ENCODE results near the gene GALNT17. TPM values are rescaled to one million over a fixed set of nuclear protein-coding genes. Genes with fewer than 3 reads are reported as not detected.

Gene GALNT17
- total RNA-seq, 3 donors from 2014 or later: 0.69 to 17.3 (median 1.6) TPM

- DNase-seq: no peak
- ATAC-seq: no peak
- no peak overlapping the region for H3K4me3 ChIP-seq
These were observed 481.0 kb downstream of the GALNT17 start for GRCh38 chr7:71612911-71613310.

DNA sequence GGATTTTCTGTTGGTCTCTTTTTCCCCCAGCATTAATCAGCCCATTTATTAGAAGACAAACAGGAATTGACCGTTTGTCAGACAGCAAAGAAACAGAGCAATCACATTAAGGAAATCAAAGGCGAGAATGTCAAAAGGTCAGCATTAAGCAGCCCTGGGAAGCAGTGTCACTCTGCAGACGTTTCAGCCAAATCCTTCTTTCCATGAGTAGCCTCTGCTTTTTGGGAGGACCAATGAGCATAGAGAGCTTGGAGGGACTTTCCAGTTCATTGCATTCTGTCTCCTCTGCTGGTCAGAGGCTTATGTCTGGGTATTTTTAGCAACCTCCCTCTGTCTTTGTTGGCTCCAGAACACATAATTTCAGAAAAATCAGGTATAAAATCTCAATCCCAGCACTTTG lies 481.4 kb downstream of the GALNT17 start:
- no peak for DNase-seq
- no peak for ATAC-seq
- H3K9me3 ChIP-seq: peaks cover 18% of the 10 kb centered on the region
- TF ChIP-seq, protein P1, sequence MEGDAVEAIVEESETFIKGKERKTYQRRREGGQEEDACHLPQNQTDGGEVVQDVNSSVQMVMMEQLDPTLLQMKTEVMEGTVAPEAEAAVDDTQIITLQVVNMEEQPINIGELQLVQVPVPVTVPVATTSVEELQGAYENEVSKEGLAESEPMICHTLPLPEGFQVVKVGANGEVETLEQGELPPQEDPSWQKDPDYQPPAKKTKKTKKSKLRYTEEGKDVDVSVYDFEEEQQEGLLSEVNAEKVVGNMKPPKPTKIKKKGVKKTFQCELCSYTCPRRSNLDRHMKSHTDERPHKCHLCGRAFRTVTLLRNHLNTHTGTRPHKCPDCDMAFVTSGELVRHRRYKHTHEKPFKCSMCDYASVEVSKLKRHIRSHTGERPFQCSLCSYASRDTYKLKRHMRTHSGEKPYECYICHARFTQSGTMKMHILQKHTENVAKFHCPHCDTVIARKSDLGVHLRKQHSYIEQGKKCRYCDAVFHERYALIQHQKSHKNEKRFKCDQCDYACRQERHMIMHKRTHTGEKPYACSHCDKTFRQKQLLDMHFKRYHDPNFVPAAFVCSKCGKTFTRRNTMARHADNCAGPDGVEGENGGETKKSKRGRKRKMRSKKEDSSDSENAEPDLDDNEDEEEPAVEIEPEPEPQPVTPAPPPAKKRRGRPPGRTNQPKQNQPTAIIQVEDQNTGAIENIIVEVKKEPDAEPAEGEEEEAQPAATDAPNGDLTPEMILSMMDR (IDR thresholded peaks at IDR 0.05): no peak
- H3K36me3 ChIP-seq (ENCODE audit: low read depth): no peaks in the 10 kb centered on the region
- H3K4me1 ChIP-seq (ENCODE audit: low read depth): no peaks in the 10 kb centered on the region
- no peak overlapping the region for H3K4me3 ChIP-seq
- intact Hi-C loops (cut with DNase I, micrococcal nuclease): no loop called here

More at GRCh38 chr7:71612911-71613310, 481.0 kb downstream of the GALNT17 start:
- TF ChIP-seq, protein P1 (IDR thresholded peaks at IDR 0.05): no peak
- Histone ChIP-seq H3K36me3 (ENCODE audit: low read depth) (no peaks in the 10 kb centered on the region), H3K4me1 (ENCODE audit: low read depth) (no peaks in the 10 kb centered on the region), H3K9me3 (peaks cover 18% of the 10 kb centered on the region)
- intact Hi-C loops (cut with DNase I, micrococcal nuclease): no loop called here

GRCh38 chr7:71615017-71615416 lies 483.1 kb downstream of the GALNT17 start:
- DNase-seq: no peak

DNA sequence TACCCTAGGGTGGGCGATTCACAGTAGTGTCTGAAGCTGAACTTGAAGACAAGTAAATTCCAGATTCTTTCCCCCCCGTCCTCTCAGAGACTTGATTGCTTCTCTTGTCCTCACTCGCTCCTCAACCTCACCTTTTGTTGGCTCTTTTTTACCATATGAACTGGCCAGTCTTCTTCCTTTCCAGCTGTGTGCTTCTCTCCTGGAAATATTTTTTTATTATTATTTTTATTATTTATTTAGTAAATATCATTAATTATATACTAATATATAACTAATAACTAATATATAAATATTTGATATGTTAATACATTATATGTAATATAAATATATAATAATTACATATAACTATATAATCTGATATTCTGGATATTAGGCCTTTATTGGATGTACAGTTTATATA lies 484.3 kb downstream of the GALNT17 start:
- Histone ChIP-seq H3K4me1 (ENCODE audit: low read depth) (no peaks in the 10 kb centered on the region), H3K4me3 (no peak overlapping the region), H3K36me3 (ENCODE audit: low read depth) (no peaks in the 10 kb centered on the region), H3K9me3 (peaks cover 18% of the 10 kb centered on the region)
- DNase-seq (no peak), ATAC-seq (no peak)
- TF ChIP-seq, protein P1 (IDR thresholded peaks at IDR 0.05): no peak
- intact Hi-C loops (cut with DNase I, micrococcal nuclease): no loop called here

More at GRCh38 chr7:71615017-71615416, 483.1 kb downstream of the GALNT17 start:
- H3K4me1 ChIP-seq (ENCODE audit: low read depth): no peaks in the 10 kb centered on the region
- no peak for ATAC-seq
- H3K36me3 ChIP-seq (ENCODE audit: low read depth): no peaks in the 10 kb centered on the region
- intact Hi-C loops (cut with DNase I, micrococcal nuclease): no loop called here
- H3K4me3 ChIP-seq: no peak overlapping the region
- H3K9me3 ChIP-seq: peaks cover 15% of the 10 kb centered on the region
- TF ChIP-seq, protein P1 (IDR thresholded peaks at IDR 0.05): no peak

DNA sequence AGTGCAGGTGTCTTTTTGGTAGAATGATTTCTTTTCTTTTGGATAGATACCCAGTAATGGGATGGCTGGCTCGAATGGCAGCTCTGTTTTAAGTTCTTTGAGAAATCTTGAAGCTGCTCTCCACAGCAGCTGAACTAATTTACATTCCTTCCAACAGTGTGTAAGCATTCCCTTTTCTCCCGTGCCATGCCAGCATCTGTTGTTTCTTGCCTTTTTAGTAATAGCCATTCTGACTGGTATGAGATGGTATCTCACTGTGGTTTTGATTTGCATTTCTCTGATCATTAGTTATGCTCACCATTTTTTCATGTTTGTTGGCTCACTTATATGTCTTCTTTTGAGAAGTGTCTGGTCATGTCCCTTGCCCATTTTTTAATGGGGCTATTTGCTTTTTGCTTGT lies 486.3 kb downstream of the GALNT17 start:
- Histone ChIP-seq H3K9me3 (peaks cover 22% of the 10 kb centered on the region), H3K4me1 (ENCODE audit: low read depth) (no peaks in the 10 kb centered on the region), H3K4me3 (no peak overlapping the region), H3K36me3 (ENCODE audit: low read depth) (no peaks in the 10 kb centered on the region)
- intact Hi-C loops (cut with DNase I, micrococcal nuclease): no loop called here
- TF ChIP-seq, protein P1 (IDR thresholded peaks at IDR 0.05): no peak
- DNase-seq: no peak
- ATAC-seq: no peak

- TF ChIP-seq, protein P1 (IDR thresholded peaks at IDR 0.05): no peak
- H3K4me1 ChIP-seq (ENCODE audit: low read depth): no peaks in the 10 kb centered on the region
- ATAC-seq (no peak), DNase-seq (no peak)
- H3K4me3 ChIP-seq: no peak overlapping the region
- peaks cover 54% of the 10 kb centered on the region for H3K9me3 ChIP-seq
- intact Hi-C loops (cut with DNase I, micrococcal nuclease): no loop called here
- no peaks in the 10 kb centered on the region for H3K36me3 ChIP-seq (ENCODE audit: low read depth)
These were observed 493.6 kb downstream of the GALNT17 start for GRCh38 chr7:71625545-71625944.
